Measurements from ENCODE around the gene SLX9.

GRCh38 chr21:44995343-44995941 is 55.6 kb downstream of the SLX9 start:
- TF ChIP-seq CTCF (IDR thresholded peaks at IDR 0.05; ENCODE audit: borderline replicate concordance, extremely low read depth, low read length, poor library complexity, severe bottlenecking) = no peak
- TF ChIP-seq EZH2 (IDR thresholded peaks at IDR 0.05; ENCODE audit: borderline replicate concordance, low read depth, low read length, severe bottlenecking) = no peak

Measured in DND-41 (cell line).